ENCODE results near the gene ORC1. TPM values are rescaled to one million over a fixed set of nuclear protein-coding genes. Genes with fewer than 3 reads are reported as not detected.

The ORC1 gene
- 1.6 and 2.0 TPM in 2 replicates for total RNA-seq

DNA sequence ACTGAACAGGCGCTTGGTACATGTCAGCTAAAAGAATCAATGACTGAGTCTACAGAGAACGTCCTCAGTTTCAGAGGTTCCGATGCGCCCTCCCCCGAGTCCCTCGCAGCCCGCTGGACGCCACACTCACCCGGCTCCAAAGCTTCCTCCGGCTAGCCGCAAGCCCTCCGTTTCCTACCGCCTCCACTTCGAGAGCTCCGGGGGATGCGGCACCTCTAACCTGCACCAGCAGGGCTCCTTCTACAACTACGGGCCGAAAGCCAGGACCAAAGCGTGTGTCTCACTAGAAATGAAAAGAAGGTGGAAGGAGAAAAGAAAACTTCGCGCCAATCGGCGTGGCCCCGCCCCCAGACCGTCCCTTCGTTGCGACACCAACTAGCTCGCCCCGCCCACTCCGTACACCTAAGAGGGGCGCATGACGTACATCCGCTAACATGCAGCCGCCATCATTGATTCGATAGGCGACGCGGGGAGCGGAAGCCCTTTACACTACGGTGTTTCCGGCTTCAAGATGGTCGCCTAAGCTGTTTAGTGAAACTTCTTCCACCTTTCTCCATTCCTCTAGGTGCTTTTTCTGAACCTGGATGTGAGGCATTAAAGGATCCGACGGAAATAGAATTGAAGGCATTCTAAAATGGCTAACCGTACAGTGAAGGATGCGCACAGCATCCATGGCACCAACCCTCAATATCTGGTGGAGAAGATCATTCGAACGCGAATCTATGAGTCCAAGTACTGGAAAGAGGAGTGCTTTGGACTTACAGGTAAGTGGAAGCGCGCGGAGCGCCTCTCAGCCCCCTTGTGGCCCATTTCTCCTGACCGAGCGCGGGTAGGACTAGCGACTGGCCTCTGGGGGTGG, at the start of gene ORC1, which contains the start of gene PRPF38A:
TSS of gene ORC1 (minus strand) at position 308 of the 859 bp plus-strand sequence. CDS start 2,200 bp downstream, outside the sequence.
TSS of gene PRPF38A (plus strand) at position 487 of the 859 bp plus-strand sequence. CDS start at position 635, 148 bp downstream.

DNA sequence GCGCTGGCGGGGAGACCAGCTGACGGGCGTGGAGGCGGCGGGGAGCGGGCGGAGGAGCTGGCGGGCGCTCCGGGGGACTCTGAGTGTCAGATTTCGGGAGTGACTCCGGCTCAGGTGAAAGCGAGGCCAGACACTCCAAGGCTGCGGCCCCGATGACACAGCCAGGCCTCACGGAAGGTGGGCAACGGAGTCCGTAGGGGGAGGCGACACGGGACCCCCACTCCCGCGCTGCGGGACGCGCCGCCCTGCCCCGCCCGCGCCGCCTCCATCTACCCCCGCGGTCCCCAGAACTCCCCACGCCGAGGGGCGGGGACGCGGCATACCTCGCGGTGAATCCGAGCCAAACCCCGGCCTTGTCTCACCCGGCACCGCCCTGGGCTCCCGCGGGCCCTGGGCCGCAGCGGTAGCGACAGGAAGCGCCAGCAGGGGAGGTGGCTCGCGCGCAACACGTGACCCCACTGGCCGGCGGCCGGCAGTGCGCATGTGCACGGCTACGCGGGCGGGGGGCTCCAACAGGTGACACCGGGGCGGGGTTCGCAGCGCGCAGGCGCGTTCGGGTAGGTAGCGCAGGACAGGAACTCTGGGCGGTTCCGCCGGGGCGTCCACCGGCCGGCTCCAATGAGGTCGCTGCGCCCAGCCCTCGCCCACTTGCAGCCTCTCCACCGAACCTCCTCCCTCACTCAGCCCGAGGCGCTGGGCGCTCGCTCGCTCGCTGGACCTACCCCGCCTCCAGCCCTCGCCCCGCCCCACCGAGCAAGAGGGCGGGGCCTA, 38.3 kb downstream of the ORC1 start, which contains the start of gene CC2D1B:
TSS of gene CC2D1B (minus strand) at position 460 of the 771 bp plus-strand sequence. CDS start 1,585 bp downstream, outside the sequence.

Other genes with a start within 250 kb of the ORC1 start
- 19.7 and 24.5 TPM in 2 replicates for gene CC2D1B, start 38.2 kb downstream of the ORC1 start, total RNA-seq
- gene PRPF38A, start 179 bp upstream of the ORC1 start, total RNA-seq: 9.7 and 12.6 TPM in 2 replicates
- gene TUT4, start 148.7 kb upstream of the ORC1 start, total RNA-seq: 13.7 and 14.4 TPM in 2 replicates
- gene GPX7, start 197.9 kb upstream of the ORC1 start, total RNA-seq: 15.9 and 22.0 TPM in 2 replicates
- gene SHISAL2A, start 228.7 kb upstream of the ORC1 start, total RNA-seq: not detected in 2 replicates